AG04450 (cell line): Measurements from ENCODE around the gene NMU. TPM values are rescaled to one million over a fixed set of nuclear protein-coding genes. Genes with fewer than 3 reads are reported as not detected.
"Not testable (repeated sequence)": the region's sequence is repeated elsewhere in the genome, so short reads cannot be mapped to it uniquely, and the experiment has no call there.

Source experiments
- CTCF ChIA-PET: fragments of 300-600, 350-600 bp; formaldehyde crosslinking; extraction: SDS; loops from one replicate; lab custom pipeline; 2022; ENCODE audit warnings: antibody characterized with exemption, inconsistent platforms; lab: Charles Lee
- POLR2A ChIA-PET: fragments of 350-600 bp; formaldehyde crosslinking; extraction: SDS; loops from one replicate; lab custom pipeline; 2021; ENCODE audit warnings: antibody characterized with exemption, inconsistent platforms; lab: Yijun Ruan, JAX
- DNase-seq: peaks from one replicate; pipeline ENCODE4 v3.0.0-alpha.2; 2011; ENCODE audit warnings: low read depth, low spot score
- H3K27ac ChIP-seq: one replicate; pipeline ENCODE4 v1.5.1; 2012; ENCODE audit warnings: low read depth, low read length, control low read depth
- H3K27me3 ChIP-seq: one replicate; pipeline ENCODE4 v1.6.0; 2012; ENCODE audit warnings: low read length; ENCODE audit not compliant: control insufficient read depth, insufficient read depth
- H3K4me3 ChIP-seq: 2 replicates; pipeline ENCODE4 v1.5.1; 2011; ENCODE audit warnings: mild to moderate bottlenecking, low read depth, low read length, control low read depth
- H3K9me3 ChIP-seq: 2 replicates; pipeline ENCODE4 v1.5.1; 2012; ENCODE audit warnings: low read length; ENCODE audit not compliant: control insufficient read depth, insufficient read depth
- CTCF ChIP-seq: IDR thresholded peaks from 2 replicates; pipeline ENCODE4 v1.5.1; 2011; ENCODE audit warnings: low read depth, low read length, control low read depth, inconsistent platforms
- polyA plus RNA-seq: library from polyadenylated mRNA; depleted of rRNA; stranded (reverse); fragments of >200 nt; gene quantifications from 2 replicates; pipeline ENCODE4 v1.2.3, GENCODE V29; 2011

Gene NMU
- polyA plus RNA-seq, 1 experiment: not detected

- Histone ChIP-seq H3K27me3 (no peaks in the 10 kb centered on the region), H3K9me3 (peaks cover 4% of the 10 kb centered on the region; the same call in 1 of the 2 replicates), H3K4me3 (no peak within 1 kb of the TSS), H3K27ac (no peak within 1 kb of the TSS)
- no peak for TF ChIP-seq CTCF
- ChIA-PET CTCF (no interaction called here), POLR2A (no interaction called here)
- no peak for DNase-seq
Observed at GRCh38 chr4:55592014-55592413, 44.1 kb downstream of the NMU start, which contains the start of gene PDCL2. Gene PDCL2 (minus strand): TSS chr4:55592245. CDS start chr4:55592109, 136 bp downstream.

- Histone ChIP-seq H3K27me3 (no peaks in the 10 kb centered on the region), H3K9me3 (peaks cover 4% of the 10 kb centered on the region; the same call in 1 of the 2 replicates), H3K4me3 (no peak overlapping the region), H3K27ac (no peak overlapping the region)
- ChIA-PET CTCF (no interaction called here), POLR2A (no interaction called here)
- no peak for DNase-seq
- no peak for TF ChIP-seq CTCF
Observed at GRCh38 chr4:55588160-55588559, 47.9 kb downstream of the NMU start.

GRCh38 chr4:55582773-55583172, 53.3 kb downstream of the NMU start:
- H3K27ac ChIP-seq, H3K27me3 ChIP-seq, POLR2A ChIA-PET, H3K9me3 ChIP-seq, CTCF ChIA-PET, H3K4me3 ChIP-seq, DNase-seq: not testable (repeated sequence)

DNA sequence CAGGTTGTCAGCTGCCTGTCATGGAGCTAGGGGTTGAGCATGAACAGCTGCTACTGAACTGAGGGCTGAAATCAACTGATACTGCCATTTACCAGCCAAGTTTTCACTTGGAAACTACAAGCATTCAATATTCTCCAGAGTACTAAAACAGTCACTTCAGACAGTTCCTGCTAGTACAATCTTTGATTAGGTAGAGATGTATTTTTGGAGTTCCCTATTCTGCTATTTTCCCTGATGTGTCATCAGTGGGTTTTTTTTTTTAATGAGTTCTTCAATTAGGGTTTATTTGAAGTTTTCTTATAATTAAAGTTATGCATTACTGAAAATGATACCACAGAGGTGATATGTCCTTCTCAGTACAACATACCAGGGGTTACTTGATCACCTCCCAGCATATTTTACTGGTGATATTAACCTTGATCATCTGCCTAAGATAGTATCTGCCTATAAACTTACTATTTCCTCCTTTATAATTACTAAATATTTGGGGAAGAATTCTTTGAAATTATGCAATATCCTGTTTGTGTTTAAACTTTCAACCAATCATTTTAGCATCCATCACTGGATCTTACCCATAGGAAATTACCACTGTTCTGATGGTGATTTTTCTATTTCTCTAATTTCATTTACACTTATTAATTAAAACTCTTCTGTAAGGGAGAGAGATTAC, 57.6 kb downstream of the NMU start:
- no peak overlapping the region for H3K4me3 ChIP-seq
- POLR2A ChIA-PET: no interaction called here
- no peak for TF ChIP-seq CTCF
- no peaks in the 10 kb centered on the region for H3K27me3 ChIP-seq
- DNase-seq: no peak
- no peak overlapping the region for H3K27ac ChIP-seq
- H3K9me3 ChIP-seq: peaks cover 4% of the 10 kb centered on the region; the same call in 1 of the 2 replicates
- CTCF ChIA-PET: no interaction called here

DNA sequence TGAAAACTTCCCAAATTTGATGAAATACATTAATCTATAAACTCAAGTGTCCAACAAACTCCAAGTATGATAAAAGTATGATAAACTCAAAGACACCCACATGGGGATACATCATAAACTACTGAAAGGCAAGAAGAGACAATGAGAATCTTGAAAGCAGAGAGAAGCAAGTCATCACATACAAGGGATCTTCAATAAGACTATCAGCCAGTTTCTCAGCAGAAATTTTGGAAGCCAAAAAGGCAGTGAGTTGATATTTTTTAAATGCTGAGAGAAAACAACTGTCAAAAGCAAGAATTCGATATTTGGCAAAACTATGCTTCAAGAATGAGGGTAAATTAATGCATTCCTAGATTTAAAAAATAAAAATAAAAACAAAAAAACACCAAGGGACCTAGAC, 60.6 kb downstream of the NMU start:
- CTCF ChIA-PET: no interaction called here
- no peak for DNase-seq
- POLR2A ChIA-PET: no interaction called here
- no peak overlapping the region for H3K4me3 ChIP-seq
- no peaks in the 10 kb centered on the region for H3K27me3 ChIP-seq
- H3K27ac ChIP-seq: no peak overlapping the region
- H3K9me3 ChIP-seq: peaks cover 4% of the 10 kb centered on the region; the same call in 1 of the 2 replicates
- TF ChIP-seq CTCF: no peak
